ENCODE results near the gene SEC11A.

GRCh38 chr15:84668221-84668982 is 47.5 kb downstream of the SEC11A start:
- no peak for TF ChIP-seq POLR2A (IDR thresholded peaks at IDR 0.05)
- no peak for TF ChIP-seq CTCF (IDR thresholded peaks at IDR 0.05)
